PFSK-1 (cell line): ENCODE results near the gene MACC1.

ENCODE experiments used
- FOXP2 ChIP-seq: optimal IDR thresholded peaks from 2 replicates; pipeline ENCODE3; 2011; ENCODE audit warnings: borderline replicate concordance, control low read depth, inconsistent platforms; ENCODE audit not compliant: insufficient read depth; ENCODE audit errors: extremely low read length, extremely low read depth
- POLR2AphosphoS5 ChIP-seq: IDR thresholded peaks from 2 replicates; pipeline ENCODE4 v1.6.1; 2012; ENCODE audit warnings: low read depth, mild to moderate bottlenecking, control low read depth, low read length, moderate library complexity
- SIN3A ChIP-seq: IDR thresholded peaks from 2 replicates; pipeline ENCODE4 v1.6.1; 2012; ENCODE audit warnings: mild to moderate bottlenecking, low read length, moderate library complexity, borderline replicate concordance; ENCODE audit not compliant: insufficient read depth
- TAF1 ChIP-seq: IDR thresholded peaks from 2 replicates; pipeline ENCODE4 v1.6.1; 2012; ENCODE audit warnings: low read length, control low read depth, borderline replicate concordance; ENCODE audit not compliant: insufficient read depth
- TF ChIP-seq, protein P1 (sequence below), 2 experiments: IDR thresholded peaks; 2 replicates each; pipeline versions ENCODE4 v1.6.1 to v1.8.0; 2011 to 2012; ENCODE audit warnings: low read depth in 2 of 2, low read length in 2 of 2, control low read depth in 1 of 2, inconsistent platforms in 1 of 2, mild to moderate bottlenecking in 1 of 2, moderate library complexity in 1 of 2; ENCODE audit not compliant: insufficient read depth in 1 of 2

Gene MACC1

DNA sequence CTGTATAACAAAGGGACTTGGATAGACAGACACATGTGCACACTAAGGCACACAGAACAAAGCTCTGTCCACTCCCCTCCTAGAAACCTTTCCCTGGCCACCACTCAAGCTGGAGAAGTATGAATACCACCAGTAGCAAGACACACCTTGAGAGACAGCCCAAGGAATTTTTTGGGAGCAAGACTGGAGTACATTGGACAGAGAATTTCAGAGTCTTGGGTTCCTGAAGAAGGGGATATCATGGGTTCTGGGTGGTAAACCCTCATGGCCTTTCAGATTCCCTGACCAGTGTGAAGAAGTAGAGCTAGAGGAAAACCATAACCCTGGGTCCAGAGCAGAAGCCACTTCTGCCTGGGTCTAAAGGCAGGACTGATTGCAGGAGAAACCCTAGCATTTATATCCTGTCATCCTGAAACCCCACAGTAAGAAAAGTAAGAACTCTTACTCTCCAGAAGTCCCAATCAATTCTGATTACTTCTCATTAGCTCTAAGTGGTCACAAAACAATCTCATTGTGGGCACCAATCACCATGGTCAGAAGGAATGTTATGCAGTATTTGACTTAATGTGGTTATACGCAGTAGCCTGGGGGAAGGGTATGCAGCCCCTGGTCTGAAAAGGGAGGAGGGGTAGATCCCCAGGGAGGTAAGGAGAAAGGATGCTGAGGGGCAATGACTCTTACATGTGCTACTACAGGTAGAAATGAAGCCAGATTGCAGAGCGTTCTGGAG is 20.4 kb upstream of the MACC1 start:
- TF ChIP-seq FOXP2, result no peak
- TF ChIP-seq, protein P1, sequence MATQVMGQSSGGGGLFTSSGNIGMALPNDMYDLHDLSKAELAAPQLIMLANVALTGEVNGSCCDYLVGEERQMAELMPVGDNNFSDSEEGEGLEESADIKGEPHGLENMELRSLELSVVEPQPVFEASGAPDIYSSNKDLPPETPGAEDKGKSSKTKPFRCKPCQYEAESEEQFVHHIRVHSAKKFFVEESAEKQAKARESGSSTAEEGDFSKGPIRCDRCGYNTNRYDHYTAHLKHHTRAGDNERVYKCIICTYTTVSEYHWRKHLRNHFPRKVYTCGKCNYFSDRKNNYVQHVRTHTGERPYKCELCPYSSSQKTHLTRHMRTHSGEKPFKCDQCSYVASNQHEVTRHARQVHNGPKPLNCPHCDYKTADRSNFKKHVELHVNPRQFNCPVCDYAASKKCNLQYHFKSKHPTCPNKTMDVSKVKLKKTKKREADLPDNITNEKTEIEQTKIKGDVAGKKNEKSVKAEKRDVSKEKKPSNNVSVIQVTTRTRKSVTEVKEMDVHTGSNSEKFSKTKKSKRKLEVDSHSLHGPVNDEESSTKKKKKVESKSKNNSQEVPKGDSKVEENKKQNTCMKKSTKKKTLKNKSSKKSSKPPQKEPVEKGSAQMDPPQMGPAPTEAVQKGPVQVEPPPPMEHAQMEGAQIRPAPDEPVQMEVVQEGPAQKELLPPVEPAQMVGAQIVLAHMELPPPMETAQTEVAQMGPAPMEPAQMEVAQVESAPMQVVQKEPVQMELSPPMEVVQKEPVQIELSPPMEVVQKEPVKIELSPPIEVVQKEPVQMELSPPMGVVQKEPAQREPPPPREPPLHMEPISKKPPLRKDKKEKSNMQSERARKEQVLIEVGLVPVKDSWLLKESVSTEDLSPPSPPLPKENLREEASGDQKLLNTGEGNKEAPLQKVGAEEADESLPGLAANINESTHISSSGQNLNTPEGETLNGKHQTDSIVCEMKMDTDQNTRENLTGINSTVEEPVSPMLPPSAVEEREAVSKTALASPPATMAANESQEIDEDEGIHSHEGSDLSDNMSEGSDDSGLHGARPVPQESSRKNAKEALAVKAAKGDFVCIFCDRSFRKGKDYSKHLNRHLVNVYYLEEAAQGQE (IDR thresholded peaks at IDR 0.05; ENCODE audit: insufficient read depth in 1 of 2, low read depth in 2 of 2, low read length in 2 of 2), result no peak
- TF ChIP-seq POLR2AphosphoS5, result no peak
- TF ChIP-seq SIN3A, result no peak
- no peak for TF ChIP-seq TAF1

DNA sequence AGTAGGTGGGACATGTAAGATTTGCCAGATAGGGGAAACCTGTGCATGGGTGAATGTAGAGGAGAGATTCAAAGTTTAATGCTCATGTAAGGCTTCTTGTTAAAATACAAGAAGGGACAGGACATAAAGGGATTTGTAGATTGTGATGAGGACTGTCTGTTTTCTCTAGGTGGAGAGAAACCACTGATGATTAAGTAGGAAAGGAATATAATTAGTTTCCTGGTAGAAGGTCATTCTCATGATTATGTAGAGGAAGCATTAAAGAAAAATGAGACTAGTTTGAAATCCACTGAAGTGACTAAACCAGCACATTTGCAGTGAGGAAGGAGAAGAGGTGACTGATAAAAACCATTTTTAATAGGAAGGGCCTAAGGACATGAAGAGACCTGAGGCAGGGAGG is 19.6 kb upstream of the MACC1 start:
- TF ChIP-seq, protein P1 (IDR thresholded peaks at IDR 0.05; ENCODE audit: insufficient read depth in 1 of 2, low read depth in 2 of 2, low read length in 2 of 2), result no peak
- no peak for TF ChIP-seq POLR2AphosphoS5
- no peak for TF ChIP-seq SIN3A
- TF ChIP-seq TAF1, result no peak
- TF ChIP-seq FOXP2, result no peak

DNA sequence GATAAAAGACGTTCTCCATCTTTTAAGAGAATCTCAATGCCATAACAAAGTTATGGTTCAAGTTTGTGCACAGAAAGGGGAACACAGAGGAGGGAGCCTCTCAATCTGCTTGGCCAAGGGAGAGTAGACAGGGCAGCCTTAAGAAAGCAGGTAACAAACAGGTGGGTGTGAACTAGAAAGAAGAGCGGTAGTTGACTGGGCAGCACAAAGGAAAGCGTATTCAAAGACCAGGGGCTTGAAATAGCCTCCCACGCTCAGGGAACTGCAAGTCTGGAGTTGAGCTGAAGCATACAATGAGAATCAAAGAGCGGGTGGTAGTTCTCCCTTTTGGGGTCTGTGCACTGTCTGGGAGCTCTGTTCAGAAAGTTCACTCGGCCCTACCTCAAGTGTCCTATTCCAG is 18.9 kb upstream of the MACC1 start:
- no peak for TF ChIP-seq POLR2AphosphoS5
- TF ChIP-seq SIN3A, result no peak
- no peak for TF ChIP-seq FOXP2
- TF ChIP-seq TAF1, result no peak
- TF ChIP-seq, protein P1 (IDR thresholded peaks at IDR 0.05; ENCODE audit: insufficient read depth in 1 of 2, low read depth in 2 of 2, low read length in 2 of 2), result no peak

- TF ChIP-seq POLR2AphosphoS5 (no peak), FOXP2 (no peak), SIN3A (no peak), TAF1 (no peak)
- TF ChIP-seq, protein P1 (IDR thresholded peaks at IDR 0.05; ENCODE audit: insufficient read depth in 1 of 2, low read depth in 2 of 2, low read length in 2 of 2), result no peak
Observed at GRCh38 chr7:20235288-20235687, 18.1 kb upstream of the MACC1 start.

DNA sequence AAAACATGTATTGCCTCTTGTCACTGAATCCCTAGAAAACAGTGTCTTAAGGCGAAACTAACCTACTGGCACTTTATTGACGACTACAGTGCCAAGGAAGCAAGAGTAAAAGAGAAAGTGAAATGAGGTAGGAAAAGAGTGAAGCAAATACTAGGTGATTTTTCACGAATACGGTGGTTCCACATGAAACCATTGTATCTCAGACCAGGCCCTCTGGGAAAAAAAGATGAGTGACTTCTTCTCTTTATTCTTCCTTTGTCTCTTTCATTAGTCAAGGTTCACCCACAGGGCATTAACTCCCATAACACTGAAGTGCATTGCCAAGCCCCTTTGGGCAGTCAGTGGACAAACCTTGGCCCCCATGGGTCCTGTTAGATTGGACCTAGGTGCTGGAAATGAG is 16.2 kb upstream of the MACC1 start:
- TF ChIP-seq, protein P1 (IDR thresholded peaks at IDR 0.05; ENCODE audit: insufficient read depth in 1 of 2, low read depth in 2 of 2, low read length in 2 of 2), result no peak
- TF ChIP-seq TAF1 (no peak), SIN3A (no peak), FOXP2 (no peak), POLR2AphosphoS5 (no peak)
